H9 (cell line): ENCODE results near the gene EBF4. TPM values are rescaled to one million over a fixed set of nuclear protein-coding genes. Genes with fewer than 3 reads are reported as not detected.

Experiments used
- DNase-seq: peaks from one replicate; pipeline ENCODE4 v3.0.0-alpha.2; 2017
- H2AFZ ChIP-seq: one replicate; pipeline ENCODE4 v1.6.1; 2013; ENCODE audit warnings: mild to moderate bottlenecking, low read length, control low read depth, moderate library complexity
- H2AK5ac ChIP-seq: 2 replicates; pipeline ENCODE4 v1.6.1; 2013; ENCODE audit warnings: low read length, control low read depth, mixed read lengths; ENCODE audit not compliant: insufficient read length
- H2BK120ac ChIP-seq: one replicate; pipeline ENCODE4 v1.6.1; 2013; ENCODE audit warnings: low read depth, mild to moderate bottlenecking, low read length, control low read depth, inconsistent platforms; ENCODE audit not compliant: poor library complexity, severe bottlenecking
- H2BK12ac ChIP-seq: 2 replicates; pipeline ENCODE4 v1.6.1; 2013; ENCODE audit warnings: low read length, control low read depth, mixed read lengths, low read depth; ENCODE audit not compliant: insufficient read length
- H2BK15ac ChIP-seq: 2 replicates; pipeline ENCODE4 v1.6.1; 2013; ENCODE audit warnings: low read depth, low read length, control low read depth
- H2BK20ac ChIP-seq: one replicate; pipeline ENCODE4 v1.6.1; 2013; ENCODE audit warnings: low read depth, mild to moderate bottlenecking, low read length, control low read depth, inconsistent platforms; ENCODE audit not compliant: poor library complexity, severe bottlenecking
- H2BK5ac ChIP-seq: 2 replicates; pipeline ENCODE4 v1.6.1; 2013; ENCODE audit warnings: low read length, control low read depth, mixed read lengths; ENCODE audit not compliant: insufficient read length
- H3K14ac ChIP-seq: 2 replicates; pipeline ENCODE4 v1.6.1; 2013; ENCODE audit warnings: low read length, control low read depth; ENCODE audit not compliant: insufficient read depth
- H3K18ac ChIP-seq: 2 replicates; pipeline ENCODE4 v1.6.1; 2013; ENCODE audit warnings: low read depth, mild to moderate bottlenecking, mixed read lengths, low read length, control low read depth; ENCODE audit not compliant: insufficient read length
- H3K23ac ChIP-seq: 2 replicates; pipeline ENCODE4 v1.6.1; 2013; ENCODE audit warnings: low read length, control low read depth, mixed read lengths, low read depth; ENCODE audit not compliant: insufficient read length
- H3K23me2 ChIP-seq: 2 replicates; pipeline ENCODE4 v1.6.1; 2013; ENCODE audit warnings: low read depth, mild to moderate bottlenecking, mixed read lengths, low read length, control low read depth; ENCODE audit not compliant: insufficient read length, poor library complexity, severe bottlenecking
- H3K27ac ChIP-seq: 2 replicates; pipeline ENCODE4 v1.5.1; 2013; ENCODE audit warnings: low read length, control low read depth, mixed read lengths, low read depth; ENCODE audit not compliant: insufficient read length
- H3K27me3 ChIP-seq: 2 replicates; pipeline ENCODE4 v1.6.1; 2013; ENCODE audit warnings: low read length, control low read depth, inconsistent platforms; ENCODE audit not compliant: insufficient read depth
- H3K4ac ChIP-seq: 2 replicates; pipeline ENCODE4 v1.6.1; 2013; ENCODE audit warnings: low read depth, mild to moderate bottlenecking, control low read depth, inconsistent platforms, low read length, moderate library complexity
- H3K4me1 ChIP-seq: 2 replicates; pipeline ENCODE4 v1.6.1; 2013; ENCODE audit warnings: low read length, control low read depth, inconsistent platforms; ENCODE audit not compliant: insufficient read depth
- H3K4me2 ChIP-seq: 2 replicates; pipeline ENCODE4 v1.6.1; 2013; ENCODE audit warnings: low read length, control low read depth, mixed read lengths; ENCODE audit not compliant: insufficient read length, insufficient read depth
- H3K56ac ChIP-seq: 2 replicates; pipeline ENCODE4 v1.6.1; 2013; ENCODE audit warnings: low read depth, mild to moderate bottlenecking, mixed read lengths, low read length, control low read depth; ENCODE audit not compliant: insufficient read length
- H3K79me1 ChIP-seq: 2 replicates; pipeline ENCODE4 v1.6.1; 2013; ENCODE audit warnings: low read depth, mild to moderate bottlenecking, moderate library complexity, low read length, control low read depth, inconsistent platforms; ENCODE audit not compliant: insufficient read depth, poor library complexity, severe bottlenecking
- H3K79me2 ChIP-seq: 2 replicates; pipeline ENCODE4 v1.6.1; 2013; ENCODE audit warnings: low read length, control low read depth, inconsistent platforms; ENCODE audit not compliant: insufficient read depth
- H3K9ac ChIP-seq: 2 replicates; pipeline ENCODE4 v1.6.1; 2013; ENCODE audit warnings: low read length, control low read depth, mixed read lengths; ENCODE audit not compliant: insufficient read length; ENCODE audit errors: extremely low read depth
- H3K9me3 ChIP-seq: one replicate; pipeline ENCODE4 v1.6.1; 2013; ENCODE audit warnings: low read depth, low read length, inconsistent platforms; ENCODE audit not compliant: control insufficient read depth
- H3T11ph ChIP-seq: one replicate; pipeline ENCODE4 v1.6.1; 2013; ENCODE audit warnings: mild to moderate bottlenecking, low read length, control low read depth, inconsistent platforms
- H4K20me1 ChIP-seq: one replicate; pipeline ENCODE4 v1.6.1; 2013; ENCODE audit not compliant: control insufficient read depth, insufficient read length, insufficient read depth
- H4K5ac ChIP-seq: 2 replicates; pipeline ENCODE4 v1.6.1; 2013; ENCODE audit warnings: low read depth, mild to moderate bottlenecking, mixed read lengths, low read length, control low read depth; ENCODE audit not compliant: insufficient read length
- H4K8ac ChIP-seq: replicated peaks from 2 replicates; pipeline ENCODE4 v1.6.1; 2013; ENCODE audit warnings: low read length, control low read depth, mixed read lengths, low read depth; ENCODE audit not compliant: insufficient read length
- H4K91ac ChIP-seq: 2 replicates; pipeline ENCODE4 v1.6.1; 2013; ENCODE audit warnings: low read depth, mild to moderate bottlenecking, moderate library complexity, mixed read lengths, low read length, control low read depth; ENCODE audit not compliant: insufficient read length
- H3K27ac Mint-ChIP-seq, 3 experiments: 2 replicates in 2 of 3; 3 replicates in 1 of 3; pipeline ENCODE4 v1.8.0; 2020 to 2021; ENCODE audit warnings: mixed read lengths in 3 of 3, mild to moderate bottlenecking in 1 of 3, moderate library complexity in 1 of 3
- H3K27me3 Mint-ChIP-seq: 2 replicates; pipeline ENCODE4 v1.8.0; 2021; ENCODE audit warnings: low read depth, mild to moderate bottlenecking, moderate library complexity, mixed read lengths
- H3K36me3 Mint-ChIP-seq, 3 experiments: 2 replicates in 2 of 3; 3 replicates in 1 of 3; pipeline ENCODE4 v1.8.0; 2020 to 2021; ENCODE audit warnings: low read depth in 3 of 3, mixed read lengths in 3 of 3; ENCODE audit not compliant: insufficient read depth in 1 of 3
- H3K4me1 Mint-ChIP-seq, 2 experiments: 2 replicates each; pipeline ENCODE4 v1.8.0; 2020; ENCODE audit warnings: mixed read lengths in 2 of 2
- H3K4me3 Mint-ChIP-seq, 2 experiments: 2 replicates in 1 of 2; 3 replicates in 1 of 2; pipeline ENCODE4 v1.8.0; 2020 to 2021; ENCODE audit warnings: mild to moderate bottlenecking in 2 of 2, mixed read lengths in 2 of 2, moderate library complexity in 1 of 2
- H3K9me3 Mint-ChIP-seq, 2 experiments: 2 replicates in 1 of 2; 3 replicates in 1 of 2; pipeline ENCODE4 v1.8.0; 2020; ENCODE audit warnings: mild to moderate bottlenecking in 2 of 2, mixed read lengths in 2 of 2, moderate library complexity in 1 of 2
- WGBS: extraction: QIAGEN DNeasy Blood & Tissue Kit; methylation state at CpG from one replicate; pipeline ENCODE4 v1.1.7; 2013; ENCODE audit warnings: missing lambda C conversion rate, low lambda C conversion rate, mixed read lengths; ENCODE audit not compliant: insufficient read length; ENCODE audit errors: extremely low coverage; 5-methylcytosine and 5-hydroxymethylcytosine counted together
- total RNA-seq: library from RNA; stranded (reverse); gene quantifications from 2 replicates; pipeline ENCODE4 v1.2.1, GENCODE V29; 2021
- TF ChIP-seq, protein P1 (sequence below): fragments of 200-600 bp; sonication (generic); conservative IDR thresholded peaks from 3 replicates; pipeline ENCODE4 v1.8.0; 2021; ENCODE audit warnings: antibody characterized with exemption, mild to moderate bottlenecking

The EBF4 gene
- total RNA-seq, 1 experiment from 2014 or later: 3.9 TPM

DNA sequence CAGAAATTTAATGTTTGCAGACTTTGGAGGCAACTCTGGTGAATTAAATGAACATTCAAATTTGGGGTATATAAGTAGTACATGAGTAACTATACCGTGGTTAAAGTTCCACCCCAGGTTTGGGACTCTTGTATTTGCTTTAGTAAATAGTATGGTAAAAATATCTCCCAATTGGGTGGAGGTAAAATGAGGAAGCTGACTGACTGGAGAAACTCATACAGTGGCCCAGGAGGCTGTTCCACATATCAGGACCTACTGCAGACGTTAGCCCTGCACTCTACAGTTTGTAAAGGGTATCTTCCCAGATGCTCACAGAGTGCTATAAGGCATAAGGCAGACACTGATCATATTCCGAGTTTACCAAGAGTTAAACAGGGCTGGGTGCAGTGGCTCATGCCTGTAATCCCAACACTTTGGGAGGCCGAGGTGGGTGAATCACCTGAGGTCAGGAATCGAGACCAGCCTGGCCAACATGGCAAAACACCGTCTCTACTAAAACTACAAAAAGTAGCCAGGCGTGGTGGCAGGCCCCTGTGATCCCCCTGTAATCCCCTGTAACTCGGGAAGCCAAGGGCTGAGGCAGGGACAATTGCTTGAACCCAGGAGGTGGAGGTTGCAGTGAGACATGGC is 54.2 kb downstream of the EBF4 start:
- H3K18ac ChIP-seq: no peak overlapping the region
- no peak overlapping the region for H3K23ac ChIP-seq
- no peak overlapping the region for H2BK5ac ChIP-seq
- H3K4me2 ChIP-seq: no peak overlapping the region
- no peaks in the 10 kb centered on the region for H4K20me1 ChIP-seq
- H3K9me3 ChIP-seq: no peaks in the 10 kb centered on the region
- Mint-ChIP-seq H3K36me3 (no peaks in the 10 kb centered on the region; a peak in 1 of 7 replicates), H3K4me3 (no peak overlapping the region; a peak in 1 of 5 replicates), H3K27ac (no peak overlapping the region), H3K9me3 (no peaks in the 10 kb centered on the region; a peak in 2 of 5 replicates), H3K27me3 (peaks cover 96% of the 10 kb centered on the region), H3K4me1 (peaks cover 35 to 45% of the 10 kb centered on the region in 2 experiments)
- no peak overlapping the region for H2AK5ac ChIP-seq
- peaks cover 20% of the 10 kb centered on the region for H3K23me2 ChIP-seq
- H2BK120ac ChIP-seq: no peak overlapping the region
- no peak overlapping the region for H2BK15ac ChIP-seq
- no peak overlapping the region for H3K14ac ChIP-seq
- H4K8ac ChIP-seq: no peak overlapping the region
- H3K9ac ChIP-seq: no peak overlapping the region
- H2BK12ac ChIP-seq: no peak overlapping the region
- WGBS: no CpG with 5 or more reads among the region's 8 CpGs
- TF ChIP-seq, protein P1, sequence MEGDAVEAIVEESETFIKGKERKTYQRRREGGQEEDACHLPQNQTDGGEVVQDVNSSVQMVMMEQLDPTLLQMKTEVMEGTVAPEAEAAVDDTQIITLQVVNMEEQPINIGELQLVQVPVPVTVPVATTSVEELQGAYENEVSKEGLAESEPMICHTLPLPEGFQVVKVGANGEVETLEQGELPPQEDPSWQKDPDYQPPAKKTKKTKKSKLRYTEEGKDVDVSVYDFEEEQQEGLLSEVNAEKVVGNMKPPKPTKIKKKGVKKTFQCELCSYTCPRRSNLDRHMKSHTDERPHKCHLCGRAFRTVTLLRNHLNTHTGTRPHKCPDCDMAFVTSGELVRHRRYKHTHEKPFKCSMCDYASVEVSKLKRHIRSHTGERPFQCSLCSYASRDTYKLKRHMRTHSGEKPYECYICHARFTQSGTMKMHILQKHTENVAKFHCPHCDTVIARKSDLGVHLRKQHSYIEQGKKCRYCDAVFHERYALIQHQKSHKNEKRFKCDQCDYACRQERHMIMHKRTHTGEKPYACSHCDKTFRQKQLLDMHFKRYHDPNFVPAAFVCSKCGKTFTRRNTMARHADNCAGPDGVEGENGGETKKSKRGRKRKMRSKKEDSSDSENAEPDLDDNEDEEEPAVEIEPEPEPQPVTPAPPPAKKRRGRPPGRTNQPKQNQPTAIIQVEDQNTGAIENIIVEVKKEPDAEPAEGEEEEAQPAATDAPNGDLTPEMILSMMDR: no peak
- no peak overlapping the region for H3T11ph ChIP-seq
- no peak overlapping the region for H4K5ac ChIP-seq
- no peaks in the 10 kb centered on the region; the same call in 1 of the 2 replicates for H3K4me1 ChIP-seq
- no peak overlapping the region for H3K27ac ChIP-seq
- H3K79me1 ChIP-seq: no peaks in the 10 kb centered on the region
- DNase-seq: no peak
- no peak overlapping the region for H2AFZ ChIP-seq
- no peak overlapping the region for H4K91ac ChIP-seq
- no peak overlapping the region for H3K4ac ChIP-seq
- H2BK20ac ChIP-seq: no peak overlapping the region
- peaks cover 42% of the 10 kb centered on the region for H3K27me3 ChIP-seq
- H3K79me2 ChIP-seq: no peaks in the 10 kb centered on the region
- H3K56ac ChIP-seq: no peak overlapping the region
